ENCODE measurements around the gene MVB12B. TPM values are rescaled to one million over a fixed set of nuclear protein-coding genes. Genes with fewer than 3 reads are reported as not detected.

MVB12B gene
- total and polyA plus RNA-seq, 2 of the 13 experiments (the other 11 are each of a cell fraction or from before 2014, with no cell fraction given) = 12.1 to 30.1 TPM

DNA sequence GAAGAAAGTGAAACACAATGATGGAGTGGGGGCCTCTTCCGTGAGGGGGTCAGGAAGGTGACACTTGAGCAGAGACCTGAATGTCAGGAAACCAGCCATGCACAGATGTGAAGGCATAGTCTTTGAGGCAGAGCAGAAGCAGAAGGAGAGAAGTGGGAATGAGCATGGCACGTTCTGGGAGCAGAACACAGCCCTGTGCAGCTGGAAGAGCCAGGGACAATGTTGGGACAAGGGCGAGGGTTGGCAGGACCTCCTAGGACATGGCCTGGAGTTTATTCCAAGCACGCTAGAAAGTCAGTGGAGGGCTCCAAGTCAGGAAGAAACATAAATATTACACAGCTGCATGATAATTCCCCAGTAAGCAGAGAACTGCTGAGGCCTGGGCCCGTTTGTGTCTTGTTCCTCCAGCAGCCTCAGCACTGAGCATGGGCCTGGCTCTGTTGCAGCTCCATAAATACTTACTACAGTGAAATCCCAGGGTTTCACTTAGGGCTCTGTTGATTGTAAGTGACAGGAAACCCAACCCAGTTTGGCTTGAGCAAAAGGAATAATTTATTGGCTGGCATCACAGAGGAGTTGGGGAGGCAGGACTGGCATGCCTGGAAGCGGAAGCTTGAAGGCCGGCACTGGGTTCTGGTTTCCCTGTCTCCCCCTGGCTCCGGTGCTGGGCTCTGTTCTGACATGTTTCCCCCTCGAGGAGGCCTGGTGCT, 66.2 kb downstream of the MVB12B start (continued):
- TF ChIP-seq REXO4 (CRISPR knock-in tag; IDR thresholded peaks at IDR 0.05; ENCODE audit: borderline replicate concordance) (no peak), AHR (CRISPR knock-in tag; IDR thresholded peaks at IDR 0.05) (no peak)
- TF ChIP-seq, protein P1, sequence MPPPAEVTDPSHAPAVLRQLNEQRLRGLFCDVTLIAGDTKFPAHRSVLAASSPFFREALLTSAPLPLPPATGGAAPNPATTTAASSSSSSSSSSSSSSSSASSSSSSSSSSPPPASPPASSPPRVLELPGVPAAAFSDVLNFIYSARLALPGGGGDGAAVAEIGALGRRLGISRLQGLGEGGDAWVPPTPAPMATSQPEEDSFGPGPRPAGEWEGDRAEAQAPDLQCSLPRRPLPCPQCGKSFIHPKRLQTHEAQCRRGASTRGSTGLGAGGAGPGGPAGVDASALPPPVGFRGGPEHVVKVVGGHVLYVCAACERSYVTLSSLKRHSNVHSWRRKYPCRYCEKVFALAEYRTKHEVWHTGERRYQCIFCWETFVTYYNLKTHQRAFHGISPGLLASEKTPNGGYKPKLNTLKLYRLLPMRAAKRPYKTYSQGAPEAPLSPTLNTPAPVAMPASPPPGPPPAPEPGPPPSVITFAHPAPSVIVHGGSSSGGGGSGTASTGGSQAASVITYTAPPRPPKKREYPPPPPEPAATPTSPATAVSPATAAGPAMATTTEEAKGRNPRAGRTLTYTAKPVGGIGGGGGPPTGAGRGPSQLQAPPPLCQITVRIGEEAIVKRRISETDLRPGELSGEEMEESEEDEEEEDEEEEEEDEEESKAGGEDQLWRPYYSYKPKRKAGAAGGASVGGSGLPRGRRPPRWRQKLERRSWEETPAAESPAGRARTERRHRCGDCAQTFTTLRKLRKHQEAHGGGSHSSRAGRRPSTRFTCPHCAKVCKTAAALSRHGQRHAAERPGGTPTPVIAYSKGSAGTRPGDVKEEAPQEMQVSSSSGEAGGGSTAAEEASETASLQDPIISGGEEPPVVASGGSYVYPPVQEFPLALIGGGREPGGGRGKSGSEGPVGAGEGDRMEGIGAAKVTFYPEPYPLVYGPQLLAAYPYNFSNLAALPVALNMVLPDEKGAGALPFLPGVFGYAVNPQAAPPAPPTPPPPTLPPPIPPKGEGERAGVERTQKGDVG (CRISPR knock-in tag; IDR thresholded peaks at IDR 0.05; ENCODE audit: borderline replicate concordance) = no peak
- TF ChIP-seq, protein P2, sequence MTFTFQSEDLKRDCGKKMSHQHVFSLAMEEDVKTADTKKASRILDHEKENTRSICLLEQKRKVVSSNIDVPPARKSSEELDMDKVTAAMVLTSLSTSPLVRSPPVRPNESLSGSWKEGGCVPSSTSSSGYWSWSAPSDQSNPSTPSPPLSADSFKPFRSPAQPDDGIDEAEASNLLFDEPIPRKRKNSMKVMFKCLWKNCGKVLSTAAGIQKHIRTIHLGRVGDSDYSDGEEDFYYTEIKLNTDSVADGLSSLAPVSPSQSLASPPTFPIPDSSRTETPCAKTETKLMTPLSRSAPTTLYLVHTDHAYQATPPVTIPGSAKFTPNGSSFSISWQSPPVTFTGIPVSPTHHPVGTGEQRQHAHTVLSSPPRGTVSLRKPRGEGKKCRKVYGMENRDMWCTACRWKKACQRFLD (CRISPR knock-in tag; IDR thresholded peaks at IDR 0.05; ENCODE audit: borderline replicate concordance) = no peak

DNA sequence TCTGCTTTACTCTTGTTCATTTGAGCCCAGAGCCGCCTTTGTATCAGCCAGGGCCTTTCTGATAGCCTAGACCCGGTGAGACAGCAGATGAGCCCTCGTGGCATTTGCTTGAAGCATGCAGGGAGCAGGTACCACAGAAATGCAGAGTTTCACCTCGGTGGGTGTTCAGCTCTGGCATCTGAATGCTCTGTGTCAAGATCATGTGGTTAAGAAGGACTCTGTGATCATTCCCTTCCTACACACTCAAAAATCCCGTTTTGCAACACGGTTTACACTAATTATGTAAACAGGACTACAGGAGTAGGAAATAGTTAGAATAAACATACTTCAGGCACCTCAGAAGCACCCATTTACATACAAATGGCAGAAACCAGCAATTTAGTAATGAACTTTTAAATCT, 67.2 kb downstream of the MVB12B start:
- POLR2A ChIA-PET = no interaction called here
- intact Hi-C loops (cut with micrococcal nuclease; ENCODE audit: unreplicated experiment) (no loop called here), in situ Hi-C loops (cut with HindIII; ENCODE audit: extremely low pct_ligation_motif_present, low pct_unique_long_range_greater_than_20kb) (loop anchor here (10.0 kb wide), 1 partner anchor 989 kb away; no protein-coding TSS in a partner anchor)
- FAIRE-seq (no peak), ATAC-seq (no peak), DNase-seq (ENCODE audit: low spot score) (no peak)
- 85% methylated on average over 5 of the region's 6 CpGs for WGBS (ENCODE audit: low lambda C conversion rate)
- no peaks in the 10 kb centered on the region for H3K27me3 ChIP-seq (ENCODE audit: control insufficient read depth in 1 of 2, insufficient read depth in 2 of 2, low read length in 2 of 2)
- CTCF ChIA-PET (ENCODE audit: low intra/inter-chr PET ratio, low total read pairs) = interaction anchor here (1.5 kb wide), 1 partner anchor 92 kb away, joined by 4 read pairs; no protein-coding TSS in a partner anchor
- no peaks in the 10 kb centered on the region for H3K4me1 ChIP-seq (ENCODE audit: insufficient read depth, low read length)
- no peak overlapping the region for H3K4me2 ChIP-seq (ENCODE audit: low read depth, low read length)
- no peak overlapping the region for H3K9ac ChIP-seq (ENCODE audit: insufficient read depth, low read depth, low read length)
- no peaks in the 10 kb centered on the region for H3K9me3 ChIP-seq (ENCODE audit: low read length)
- no peak overlapping the region for H3K27ac ChIP-seq (ENCODE audit: extremely low read length, insufficient read depth, low read length)
- TF ChIP-seq, protein P3, sequence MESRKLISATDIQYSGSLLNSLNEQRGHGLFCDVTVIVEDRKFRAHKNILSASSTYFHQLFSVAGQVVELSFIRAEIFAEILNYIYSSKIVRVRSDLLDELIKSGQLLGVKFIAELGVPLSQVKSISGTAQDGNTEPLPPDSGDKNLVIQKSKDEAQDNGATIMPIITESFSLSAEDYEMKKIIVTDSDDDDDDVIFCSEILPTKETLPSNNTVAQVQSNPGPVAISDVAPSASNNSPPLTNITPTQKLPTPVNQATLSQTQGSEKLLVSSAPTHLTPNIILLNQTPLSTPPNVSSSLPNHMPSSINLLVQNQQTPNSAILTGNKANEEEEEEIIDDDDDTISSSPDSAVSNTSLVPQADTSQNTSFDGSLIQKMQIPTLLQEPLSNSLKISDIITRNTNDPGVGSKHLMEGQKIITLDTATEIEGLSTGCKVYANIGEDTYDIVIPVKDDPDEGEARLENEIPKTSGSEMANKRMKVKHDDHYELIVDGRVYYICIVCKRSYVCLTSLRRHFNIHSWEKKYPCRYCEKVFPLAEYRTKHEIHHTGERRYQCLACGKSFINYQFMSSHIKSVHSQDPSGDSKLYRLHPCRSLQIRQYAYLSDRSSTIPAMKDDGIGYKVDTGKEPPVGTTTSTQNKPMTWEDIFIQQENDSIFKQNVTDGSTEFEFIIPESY (CRISPR knock-in tag; IDR thresholded peaks at IDR 0.05) = no peak
- TF ChIP-seq MAFF (IDR thresholded peaks at IDR 0.05; ENCODE audit: low read depth, low read length) = no peak
- no peak for TF ChIP-seq RXRA (CRISPR knock-in tag; IDR thresholded peaks at IDR 0.05)
- no peak for TF ChIP-seq SRSF4 (IDR thresholded peaks at IDR 0.05; ENCODE audit: low read depth, low read length, poor library complexity, severe bottlenecking)
- TF ChIP-seq SMAD1 (CRISPR knock-in tag; IDR thresholded peaks at IDR 0.05; ENCODE audit: borderline replicate concordance, low read depth) = no peak
- TF ChIP-seq RBM22 (optimal IDR thresholded peaks at IDR 0.05; ENCODE audit: low read length) = peak; percentile 40
- TF ChIP-seq, protein P4, sequence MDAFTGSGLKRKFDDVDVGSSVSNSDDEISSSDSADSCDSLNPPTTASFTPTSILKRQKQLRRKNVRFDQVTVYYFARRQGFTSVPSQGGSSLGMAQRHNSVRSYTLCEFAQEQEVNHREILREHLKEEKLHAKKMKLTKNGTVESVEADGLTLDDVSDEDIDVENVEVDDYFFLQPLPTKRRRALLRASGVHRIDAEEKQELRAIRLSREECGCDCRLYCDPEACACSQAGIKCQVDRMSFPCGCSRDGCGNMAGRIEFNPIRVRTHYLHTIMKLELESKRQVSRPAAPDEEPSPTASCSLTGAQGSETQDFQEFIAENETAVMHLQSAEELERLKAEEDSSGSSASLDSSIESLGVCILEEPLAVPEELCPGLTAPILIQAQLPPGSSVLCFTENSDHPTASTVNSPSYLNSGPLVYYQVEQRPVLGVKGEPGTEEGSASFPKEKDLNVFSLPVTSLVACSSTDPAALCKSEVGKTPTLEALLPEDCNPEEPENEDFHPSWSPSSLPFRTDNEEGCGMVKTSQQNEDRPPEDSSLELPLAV (CRISPR knock-in tag; conservative IDR thresholded peaks at IDR 0.05; ENCODE audit: low read depth) = no peak
- TF ChIP-seq ATM (IDR thresholded peaks at IDR 0.05; ENCODE audit: borderline replicate concordance) = no peak
- H3K36me3 ChIP-seq (replicated peaks in 1 of 2; ENCODE audit: control insufficient read depth in 1 of 2, insufficient read depth in 2 of 2, low read length in 2 of 2) = peaks cover 22 to 83% of the 10 kb centered on the region in 2 experiments; a peak in 4 of 5 replicates
- H3K79me2 ChIP-seq (ENCODE audit: insufficient read depth, low read length) = no peaks in the 10 kb centered on the region
- no peak overlapping the region for H3K4me3 ChIP-seq (replicated peaks in 1 of 3; ENCODE audit: insufficient read depth in 1 of 3, low read depth in 2 of 3, low read length in 3 of 3)
- BruUV-seq (replicated peaks) = no TSS peak
- H2AFZ ChIP-seq (ENCODE audit: low read length) = no peak overlapping the region
- H4K20me1 ChIP-seq (ENCODE audit: insufficient read depth, low read length) = 0 out of 2 replicates have a peak, but pooled peaks cover 3% of the 10 kb centered on the region
